Mucosa of gallbladder (tissue), 1 donor: Measurements from ENCODE around the gene DNER. TPM values are rescaled to one million over a fixed set of nuclear protein-coding genes. Genes with fewer than 3 reads are reported as not detected.
A peak's percentile ranks its signal among the peaks of the same experiment; 100 is the strongest.

Experiments
- DNase-seq: peaks from one replicate; pipeline ENCODE4 v3.0.0-alpha.2; 2020; ENCODE audit warnings: low spot score
- total RNA-seq: library from RNA; stranded (reverse); gene quantifications from one replicate; pipeline ENCODE4 v1.2.1, GENCODE V29; 2021
- donor health status: DM: no; HTN: no; CAD: no.

The DNER gene
- total RNA-seq, 1 donor from 2014 or later: 0.43 TPM

GRCh38 chr2:229672021-229672420 is 42.3 kb downstream of the DNER start:
- DNase-seq: no peak

GRCh38 chr2:229669841-229670240 is 44.5 kb downstream of the DNER start:
- no peak for DNase-seq

GRCh38 chr2:229666811-229667210 is 47.5 kb downstream of the DNER start:
- DNase-seq: no peak

- DNase-seq: no peak
These were observed 49.2 kb downstream of the DNER start for GRCh38 chr2:229665158-229665557.

- no peak for DNase-seq
These were observed 52.9 kb downstream of the DNER start for GRCh38 chr2:229661478-229661877.

- no peak for DNase-seq
These were observed 53.4 kb downstream of the DNER start for GRCh38 chr2:229660951-229661350.

- no peak for DNase-seq
These were observed 54.0 kb downstream of the DNER start for GRCh38 chr2:229660391-229660790.

GRCh38 chr2:229658004-229658403 is 56.4 kb downstream of the DNER start:
- DNase-seq: no peak

- DNase-seq: no peak
These were observed 59.9 kb downstream of the DNER start for GRCh38 chr2:229654437-229654836.

GRCh38 chr2:229653531-229653930 is 60.8 kb downstream of the DNER start:
- DNase-seq: no peak

GRCh38 chr2:229652796-229653195 is 61.6 kb downstream of the DNER start:
- DNase-seq: no peak

GRCh38 chr2:229650901-229651300 is 63.5 kb downstream of the DNER start:
- no peak for DNase-seq

GRCh38 chr2:229650059-229650458 is 64.3 kb downstream of the DNER start:
- no peak for DNase-seq

GRCh38 chr2:229646186-229646723 is 68.1 kb downstream of the DNER start:
- no peak for DNase-seq

- peak; percentile 46 for DNase-seq
These were observed 72.0 kb downstream of the DNER start for GRCh38 chr2:229642371-229642770.

- DNase-seq: no peak
These were observed 72.7 kb downstream of the DNER start for GRCh38 chr2:229641676-229642075.

GRCh38 chr2:229640636-229641035 is 73.7 kb downstream of the DNER start:
- no peak for DNase-seq

GRCh38 chr2:229636571-229636970 is 77.8 kb downstream of the DNER start:
- no peak for DNase-seq

- no peak for DNase-seq
These were observed 79.0 kb downstream of the DNER start for GRCh38 chr2:229635371-229635680.

- DNase-seq: no peak
These were observed 79.6 kb downstream of the DNER start for GRCh38 chr2:229634601-229635370.

- no peak for DNase-seq
These were observed 80.8 kb downstream of the DNER start for GRCh38 chr2:229633556-229633955.

- DNase-seq: no peak
These were observed 85.3 kb downstream of the DNER start for GRCh38 chr2:229629039-229629438.

GRCh38 chr2:229627728-229628127 is 86.6 kb downstream of the DNER start:
- no peak for DNase-seq
